PC-3 (cell line): ENCODE data around the gene CHD1. TPM values are rescaled to one million over a fixed set of nuclear protein-coding genes. Genes with fewer than 3 reads are reported as not detected.

ENCODE experiments used
- ATAC-seq: fragments of 200-7000 bp; cut with Tn5 transposase; 2 replicates; pipeline ENCODE4 v1.9.1; 2020; ENCODE audit warnings: mild to moderate bottlenecking, moderate library complexity
- BruUV-seq: library from RNA; stranded (reverse); fragments of 400-500 nt; replicated peaks from 2 replicates; lab custom pipeline; 2021; lab: Mats Ljungman, UMichigan
- CTCF ChIA-PET: fragments of 300-600 bp; sonication (Branson Sonifier 250); formaldehyde crosslinking; loops from one replicate; lab custom pipeline; 2022; ENCODE audit warnings: antibody characterized with exemption; lab: Charles Lee
- POLR2A ChIA-PET: fragments of 300-600 bp; sonication (Branson Sonifier 250); formaldehyde crosslinking; loops from one replicate; lab custom pipeline; 2022; ENCODE audit warnings: antibody characterized with exemption; ENCODE audit not compliant: unreplicated experiment; lab: Charles Lee
- DNase-seq: peaks from one replicate; pipeline ENCODE4 v3.0.0-alpha.2; 2015
- H2AFZ ChIP-seq: fragments of 300-600 bp; sonication (generic); 2 replicates; pipeline ENCODE4 v1.6.0; 2016; ENCODE audit warnings: antibody characterized with exemption, low read length
- H3F3A ChIP-seq: fragments of 300-600 bp; sonication (generic); one replicate; pipeline ENCODE4 v1.6.0; 2017; ENCODE audit warnings: antibody characterized with exemption, low read length, control low read depth, mild to moderate bottlenecking; ENCODE audit not compliant: unreplicated experiment
- H3K27ac ChIP-seq: fragments of 300-600 bp; sonication (generic); 2 replicates; pipeline ENCODE4 v1.5.1; 2016; ENCODE audit warnings: mild to moderate bottlenecking, low read length
- H3K27me3 ChIP-seq: fragments of 300-600 bp; sonication (generic); 2 replicates; pipeline ENCODE4 v1.6.1; 2016; ENCODE audit warnings: low read length, mixed read lengths
- H3K36me3 ChIP-seq: fragments of 300-600 bp; sonication (generic); 2 replicates; pipeline ENCODE4 v1.6.1; 2016; ENCODE audit warnings: low read depth, mixed run types, low read length, mixed read lengths
- H3K4me1 ChIP-seq: fragments of 300-600 bp; sonication (generic); 2 replicates; pipeline ENCODE4 v1.5.1; 2016; ENCODE audit warnings: low read length; ENCODE audit not compliant: insufficient read depth
- H3K4me2 ChIP-seq: fragments of 300-600 bp; sonication (generic); 2 replicates; pipeline ENCODE4 v1.6.0; 2016; ENCODE audit warnings: low read length
- H3K4me3 ChIP-seq: fragments of 300-600 bp; sonication (generic); 2 replicates; pipeline ENCODE4 v1.5.1; 2016; ENCODE audit warnings: mild to moderate bottlenecking, low read length, mixed read lengths
- H3K79me2 ChIP-seq: fragments of 300-600 bp; sonication (generic); 2 replicates; pipeline ENCODE4 v1.6.1; 2017; ENCODE audit warnings: low read length, mixed read lengths
- H3K9ac ChIP-seq: fragments of 300-600 bp; sonication (generic); 2 replicates; pipeline ENCODE4 v1.6.0; 2016; ENCODE audit warnings: mild to moderate bottlenecking, low read length
- H3K9me2 ChIP-seq: fragments of 300-600 bp; sonication (generic); replicated peaks from 2 replicates; pipeline ENCODE4 v1.6.1; 2016; ENCODE audit warnings: mixed run types, low read length, mixed read lengths
- H3K9me3 ChIP-seq: fragments of 300-600 bp; sonication (generic); 2 replicates; pipeline ENCODE4 v1.6.1; 2016; ENCODE audit warnings: low read length, mixed read lengths
- H4K20me1 ChIP-seq: fragments of 300-600 bp; sonication (generic); 2 replicates; pipeline ENCODE4 v1.6.1; 2016; ENCODE audit warnings: low read length, mixed read lengths
- CTCF ChIP-seq: fragments of 300-600 bp; sonication (generic); conservative IDR thresholded peaks from 2 replicates; pipeline ENCODE4 v1.5.1; 2017; ENCODE audit warnings: antibody characterized with exemption, low read depth, mild to moderate bottlenecking, low read length
- EZH2 ChIP-seq: fragments of 300-600 bp; sonication (generic); IDR thresholded peaks from one replicate; pipeline ENCODE4 v1.6.1; 2017; ENCODE audit warnings: antibody characterized with exemption, mild to moderate bottlenecking, low read length; ENCODE audit not compliant: unreplicated experiment
- EZH2phosphoT487 ChIP-seq: fragments of 300-600 bp; sonication (generic); IDR thresholded peaks from 2 replicates; pipeline ENCODE4 v1.6.1; 2018; ENCODE audit warnings: mild to moderate bottlenecking, antibody characterized with exemption, low read length, borderline replicate concordance
- intact Hi-C: fragments of 100-400 bp; cut with micrococcal nuclease; formaldehyde crosslinking; loops from 2 replicates; pipeline ENCODE4 v1.9.0; 2023
- total RNA-seq: library from RNA; depleted of rRNA; stranded (reverse); fragments of >200 nt; gene quantifications from 2 replicates; pipeline ENCODE4 v1.2.3, GENCODE V29; 2014

The CHD1 gene
- total RNA-seq, 1 experiment from 2014 or later: 45.9 TPM

- H2AFZ ChIP-seq: no peak overlapping the region
- H3K9ac ChIP-seq: no peak overlapping the region
- no TSS peak for BruUV-seq
- no peaks in the 10 kb centered on the region for H3K79me2 ChIP-seq
- H3K9me3 ChIP-seq: 0 out of 2 replicates have a peak, but pooled peaks cover 3% of the 10 kb centered on the region
- H3K4me2 ChIP-seq: no peak overlapping the region
- H3K4me1 ChIP-seq: no peaks in the 10 kb centered on the region
- no peaks in the 10 kb centered on the region for H4K20me1 ChIP-seq
- H3K4me3 ChIP-seq: no peak overlapping the region
- no peak overlapping the region for H3K27ac ChIP-seq
- POLR2A ChIA-PET: no interaction called here
- TF ChIP-seq EZH2 (no peak), EZH2phosphoT487 (no peak), CTCF (no peak)
- no peaks in the 10 kb centered on the region for H3K27me3 ChIP-seq
- H3K36me3 ChIP-seq: no peaks in the 10 kb centered on the region
- ATAC-seq: no peak
- H3K9me2 ChIP-seq: no peaks in the 10 kb centered on the region
- intact Hi-C loops: no loop called here
- no peaks in the 10 kb centered on the region for H3F3A ChIP-seq
- DNase-seq: no peak
- CTCF ChIA-PET: no interaction called here
Measured at GRCh38 chr5:98847054-98847453, 81.8 kb downstream of the CHD1 start.

DNA sequence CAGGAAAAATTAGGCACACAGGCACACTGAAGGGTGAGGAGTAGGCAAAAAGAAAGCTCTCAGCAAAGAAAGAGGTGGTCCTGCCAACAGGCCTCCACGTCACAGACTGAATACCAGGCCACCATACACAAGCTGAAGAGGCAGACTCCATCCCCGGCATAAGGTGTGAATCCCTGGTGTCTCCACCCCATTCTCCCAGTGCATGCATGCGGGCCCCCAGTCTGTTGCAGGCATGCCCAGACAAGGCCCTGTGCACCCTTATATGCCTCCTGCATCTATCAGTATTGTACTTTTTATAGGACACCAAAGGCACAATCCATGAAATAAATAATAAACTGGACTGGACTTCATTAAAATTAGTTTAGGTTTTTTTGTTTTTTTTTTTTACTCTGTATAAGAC lies 82.3 kb downstream of the CHD1 start:
- Histone ChIP-seq H3K27me3 (no peaks in the 10 kb centered on the region), H3K4me2 (no peak overlapping the region), H3K9me2 (no peaks in the 10 kb centered on the region), H3K9ac (no peak overlapping the region), H3K9me3 (0 out of 2 replicates have a peak, but pooled peaks cover 3% of the 10 kb centered on the region), H3K4me1 (no peaks in the 10 kb centered on the region), H3K27ac (no peak overlapping the region), H3K36me3 (no peaks in the 10 kb centered on the region), H2AFZ (no peak overlapping the region), H3K79me2 (no peaks in the 10 kb centered on the region), H4K20me1 (no peaks in the 10 kb centered on the region), H3K4me3 (no peak overlapping the region), H3F3A (no peaks in the 10 kb centered on the region)
- ChIA-PET CTCF (no interaction called here), POLR2A (no interaction called here)
- no peak for ATAC-seq
- intact Hi-C loops: no loop called here
- no peak for DNase-seq
- BruUV-seq: no TSS peak
- TF ChIP-seq EZH2: no peak
- TF ChIP-seq EZH2phosphoT487: no peak

- no peak for ATAC-seq
- H3K4me1 ChIP-seq: no peaks in the 10 kb centered on the region
- TF ChIP-seq CTCF: no peak
- TF ChIP-seq EZH2phosphoT487: no peak
- no TSS peak for BruUV-seq
- intact Hi-C loops: no loop called here
- ChIA-PET CTCF (no interaction called here), POLR2A (no interaction called here)
- H3K9me2 ChIP-seq: no peaks in the 10 kb centered on the region
- H3K9ac ChIP-seq: no peak overlapping the region
- no peak overlapping the region for H3K4me3 ChIP-seq
- no peaks in the 10 kb centered on the region for H3K27me3 ChIP-seq
- DNase-seq: no peak
- H2AFZ ChIP-seq: no peak overlapping the region
- H3K36me3 ChIP-seq: no peaks in the 10 kb centered on the region
- H3K27ac ChIP-seq: no peak overlapping the region
- H4K20me1 ChIP-seq: no peaks in the 10 kb centered on the region
- no peaks in the 10 kb centered on the region for H3F3A ChIP-seq
- 0 out of 2 replicates have a peak, but pooled peaks cover 3% of the 10 kb centered on the region for H3K9me3 ChIP-seq
- H3K4me2 ChIP-seq: no peak overlapping the region
- H3K79me2 ChIP-seq: no peaks in the 10 kb centered on the region
Measured at GRCh38 chr5:98845878-98846277, 82.9 kb downstream of the CHD1 start.
